ENCODE results near the gene MEX3C. TPM values are rescaled to one million over a fixed set of nuclear protein-coding genes. Genes with fewer than 3 reads are reported as not detected.

Gene MEX3C
- total and polyA plus RNA-seq, 2 donors (not counting 1 experiment from before 2014, with no cell fraction given), result 29.1 to 92.4 TPM

- Mint-ChIP-seq H3K4me1 (no peaks in the 10 kb centered on the region), H3K4me3 (no peak overlapping the region), H3K27me3 (peaks cover 4% of the 10 kb centered on the region), H3K27ac (no peak overlapping the region), H3K9me3 (ENCODE audit: insufficient read depth) (no peaks in the 10 kb centered on the region)
- Histone ChIP-seq H3K9ac (ENCODE audit: low read length) (no peak overlapping the region), H3K4me3 (ENCODE audit: control extremely low read depth in 1 of 5, extremely low read depth in 1 of 5, insufficient read depth in 1 of 5, low read depth in 2 of 5, low read length in 4 of 5) (no peak overlapping the region), H3K4me1 (ENCODE audit: control insufficient read depth in 2 of 2, insufficient read depth in 2 of 2, low read length in 2 of 2) (no peaks in the 10 kb centered on the region), H3K27me3 (replicated peaks in 1 of 4; ENCODE audit: control extremely low read depth in 1 of 4, control insufficient read depth in 3 of 4, insufficient read depth in 4 of 4, low read length in 3 of 4) (no peaks in the 10 kb centered on the region), H3K4me2 (replicated peaks; ENCODE audit: low read depth, low read length, poor library complexity, severe bottlenecking) (no peak overlapping the region), H3K36me3 (replicated peaks in 1 of 2; ENCODE audit: control extremely low read depth in 1 of 2, control insufficient read depth in 1 of 2, extremely low read depth in 1 of 2, insufficient read depth in 2 of 2, low read length in 1 of 2) (no peaks in the 10 kb centered on the region), H3K27ac (ENCODE audit: low read length in 2 of 2) (no peak overlapping the region), H3K79me2 (ENCODE audit: control insufficient read depth, insufficient read depth, low read length) (no peaks in the 10 kb centered on the region), H2AFZ (ENCODE audit: insufficient read depth, low read depth, low read length, poor library complexity, severe bottlenecking) (no peak overlapping the region), H4K20me1 (ENCODE audit: control insufficient read depth, insufficient read depth, low read length, poor library complexity, severe bottlenecking) (no peaks in the 10 kb centered on the region), H3K9me3 (ENCODE audit: control extremely low read depth in 1 of 3, control insufficient read depth in 2 of 3, insufficient read depth in 1 of 3, low read length in 2 of 3) (peaks cover 0 to 7% (median 0%) of the 10 kb centered on the region in 3 donors)
- CTCF ChIA-PET, result no interaction called here
- WGBS (ENCODE audit: insufficient coverage), result 50% methylated on average over 1 of the region's 4 CpGs
- POLR2A ChIA-PET, result no interaction called here
- TF ChIP-seq CTCF (IDR thresholded peaks at IDR 0.05), result no peak
- no peak for TF ChIP-seq EZH2 (IDR thresholded peaks at IDR 0.05; ENCODE audit: borderline replicate concordance, insufficient read depth, low read depth, low read length, poor library complexity, severe bottlenecking)
- intact Hi-C loops (cut with micrococcal nuclease), result no loop called here
- DNase-seq (no peak), ATAC-seq (ENCODE audit: low read depth) (no peak)
Observed at GRCh38 chr18:51226068-51226467, 28.6 kb upstream of the MEX3C start.

GRCh38 chr18:51212606-51213005, 15.1 kb upstream of the MEX3C start:
- POLR2A ChIA-PET, result no interaction called here
- H3K9me3 ChIP-seq (ENCODE audit: control extremely low read depth in 1 of 3, control insufficient read depth in 2 of 3, insufficient read depth in 1 of 3, low read length in 2 of 3), result no peaks in the 10 kb centered on the region
- intact Hi-C loops (cut with micrococcal nuclease), result no loop called here
- no peaks in the 10 kb centered on the region for H3K27me3 ChIP-seq (replicated peaks in 1 of 4; ENCODE audit: control extremely low read depth in 1 of 4, control insufficient read depth in 3 of 4, insufficient read depth in 4 of 4, low read length in 3 of 4)
- Mint-ChIP-seq H3K9me3 (ENCODE audit: insufficient read depth) (no peaks in the 10 kb centered on the region), H3K4me3 (no peak overlapping the region), H3K27ac (no peak overlapping the region), H3K4me1 (peaks cover 3% of the 10 kb centered on the region), H3K27me3 (no peaks in the 10 kb centered on the region)
- no peaks in the 10 kb centered on the region for H3K4me1 ChIP-seq (ENCODE audit: control insufficient read depth in 2 of 2, insufficient read depth in 2 of 2, low read length in 2 of 2)
- no peak overlapping the region for H3K4me3 ChIP-seq (ENCODE audit: control extremely low read depth in 1 of 5, extremely low read depth in 1 of 5, insufficient read depth in 1 of 5, low read depth in 2 of 5, low read length in 4 of 5)
- no peaks in the 10 kb centered on the region for H3K79me2 ChIP-seq (ENCODE audit: control insufficient read depth, insufficient read depth, low read length)
- H3K27ac ChIP-seq (ENCODE audit: low read length in 2 of 2), result no peak overlapping the region
- no peak overlapping the region for H3K9ac ChIP-seq (ENCODE audit: low read length)
- no peak for DNase-seq
- 100% methylated on average over 1 of the region's 2 CpGs for WGBS (ENCODE audit: insufficient coverage)
- CTCF ChIA-PET, result interaction anchor here (1.5 kb wide), 1 partner anchor 12 kb away, joined by 5 read pairs; no protein-coding TSS in a partner anchor
- TF ChIP-seq EZH2 (IDR thresholded peaks at IDR 0.05; ENCODE audit: borderline replicate concordance, insufficient read depth, low read depth, low read length, poor library complexity, severe bottlenecking), result no peak
- TF ChIP-seq CTCF (IDR thresholded peaks at IDR 0.05), result no peak
- no peak for ATAC-seq (ENCODE audit: low read depth)
- H3K4me2 ChIP-seq (replicated peaks; ENCODE audit: low read depth, low read length, poor library complexity, severe bottlenecking), result no peak overlapping the region
- no peak overlapping the region for H2AFZ ChIP-seq (ENCODE audit: insufficient read depth, low read depth, low read length, poor library complexity, severe bottlenecking)
- no peaks in the 10 kb centered on the region for H4K20me1 ChIP-seq (ENCODE audit: control insufficient read depth, insufficient read depth, low read length, poor library complexity, severe bottlenecking)
- no peaks in the 10 kb centered on the region for H3K36me3 ChIP-seq (replicated peaks in 1 of 2; ENCODE audit: control extremely low read depth in 1 of 2, control insufficient read depth in 1 of 2, extremely low read depth in 1 of 2, insufficient read depth in 2 of 2, low read length in 1 of 2)
